SW480 (cell line): ENCODE data around the gene HOXB8.

Experiments used
- DNase-seq: peaks from one replicate; pipeline ENCODE4 v3.0.0-alpha.2; 2016; ENCODE audit warnings: low spot score

HOXB8 gene

DNA sequence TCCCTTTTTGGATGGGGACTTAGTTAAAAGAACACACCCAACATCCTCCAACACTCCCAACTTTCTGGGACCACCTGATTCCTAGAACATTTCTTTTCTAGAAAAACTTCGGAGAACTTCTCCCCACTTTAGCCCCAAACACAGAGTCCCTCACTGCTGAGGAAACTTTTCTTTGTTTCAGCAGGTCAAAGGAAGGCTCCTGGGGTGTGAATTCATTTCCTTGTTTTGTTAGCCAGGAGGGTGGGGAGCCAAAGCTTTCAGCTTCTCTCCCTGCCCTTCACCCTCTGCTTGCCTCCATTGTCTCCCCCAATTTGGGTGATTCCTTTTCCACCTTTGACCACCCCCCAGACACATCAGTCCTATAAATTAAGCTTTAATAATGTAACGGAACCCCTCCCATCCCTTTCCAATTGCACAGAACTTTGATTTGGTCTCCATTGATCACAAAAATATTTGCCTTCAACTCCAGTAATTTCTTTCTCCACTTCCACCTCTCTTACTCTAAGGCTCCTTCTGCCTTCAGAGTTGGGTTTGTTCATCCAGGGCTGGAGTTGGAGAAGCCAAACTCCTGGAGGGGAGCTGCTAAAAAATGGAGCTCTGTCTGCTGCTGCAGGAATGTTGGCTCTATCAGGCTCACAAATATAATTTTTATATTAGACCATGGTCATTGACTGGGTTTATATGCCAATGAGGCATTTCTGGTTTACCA, 47.3 kb downstream of the HOXB8 start:
- DNase-seq = no peak

DNA sequence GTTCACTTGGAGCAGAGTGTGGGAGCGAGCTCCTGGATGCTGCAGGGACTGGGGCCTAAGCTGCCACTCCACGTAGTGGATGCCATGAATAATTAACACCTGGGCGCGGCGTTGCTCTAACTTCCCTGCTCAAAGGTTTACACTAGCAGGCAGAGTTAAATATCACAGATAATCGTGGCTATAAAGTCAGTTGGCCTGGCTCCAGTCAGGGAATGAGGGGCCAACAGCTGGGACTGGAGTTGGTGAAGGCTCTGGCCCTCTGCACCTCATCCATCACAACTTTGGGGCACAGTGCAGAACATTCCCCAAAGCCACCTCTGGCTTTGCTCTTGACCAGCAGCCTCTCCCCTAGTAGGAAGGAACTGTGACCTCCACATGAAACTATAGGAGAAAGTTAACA, 47.9 kb downstream of the HOXB8 start:
- DNase-seq = no peak

DNA sequence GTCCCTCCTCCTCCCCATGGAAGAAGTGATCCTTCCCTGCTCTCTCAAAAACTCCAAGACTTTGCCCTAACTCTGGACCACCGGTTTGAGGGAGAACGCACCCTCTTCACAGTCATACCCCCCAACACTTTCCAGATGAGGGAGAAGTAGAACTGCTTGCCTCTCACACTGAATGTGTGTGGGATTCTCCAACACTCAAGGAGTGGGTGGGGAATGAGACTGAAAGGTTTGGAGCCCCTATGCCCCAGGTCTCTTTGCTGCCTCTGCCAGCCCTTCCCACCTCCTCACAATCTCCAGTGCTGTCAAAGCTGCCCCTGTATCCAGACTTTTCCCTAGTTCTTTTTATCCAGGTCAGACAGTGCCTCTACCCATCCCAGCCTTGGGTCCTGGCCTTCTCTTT, 48.4 kb downstream of the HOXB8 start:
- DNase-seq = no peak

DNA sequence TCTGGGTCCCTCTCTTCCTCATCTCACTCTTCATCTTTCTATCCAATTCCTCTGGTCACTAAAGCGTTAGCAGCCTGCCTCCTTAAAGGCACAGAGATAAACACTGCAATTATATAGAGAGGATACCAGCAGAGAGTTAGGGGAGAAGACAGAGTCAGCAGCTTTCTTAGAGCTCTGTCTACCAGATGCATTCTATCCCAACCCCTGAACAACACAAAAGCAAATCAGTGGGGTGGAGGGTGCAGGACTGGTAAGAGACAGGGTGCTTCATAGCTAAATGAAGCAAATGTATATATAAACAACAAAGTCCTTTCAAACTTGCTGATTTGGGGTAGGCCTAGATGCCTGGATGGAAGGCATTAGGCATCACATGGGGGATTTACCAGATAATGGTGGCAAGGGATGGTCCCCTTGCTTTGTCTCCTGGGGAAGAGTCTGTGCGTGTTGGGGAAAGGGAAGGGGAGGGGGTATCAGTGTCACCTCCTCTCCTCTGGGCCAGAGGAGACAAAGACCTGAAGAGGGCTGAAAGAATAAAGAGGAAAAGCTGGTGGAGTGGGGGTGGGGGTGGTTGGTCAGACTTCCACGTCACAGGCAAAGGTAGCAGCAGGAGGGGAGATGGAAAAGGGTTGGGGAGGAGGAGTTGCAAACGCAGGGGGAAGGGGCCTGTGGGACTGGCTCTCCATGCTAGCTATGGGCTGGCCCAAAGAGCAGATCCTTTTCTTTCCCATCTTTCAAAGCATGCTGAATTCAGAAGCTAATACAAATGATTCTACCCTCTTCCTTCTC, 49.0 kb downstream of the HOXB8 start:
- DNase-seq = no peak

DNA sequence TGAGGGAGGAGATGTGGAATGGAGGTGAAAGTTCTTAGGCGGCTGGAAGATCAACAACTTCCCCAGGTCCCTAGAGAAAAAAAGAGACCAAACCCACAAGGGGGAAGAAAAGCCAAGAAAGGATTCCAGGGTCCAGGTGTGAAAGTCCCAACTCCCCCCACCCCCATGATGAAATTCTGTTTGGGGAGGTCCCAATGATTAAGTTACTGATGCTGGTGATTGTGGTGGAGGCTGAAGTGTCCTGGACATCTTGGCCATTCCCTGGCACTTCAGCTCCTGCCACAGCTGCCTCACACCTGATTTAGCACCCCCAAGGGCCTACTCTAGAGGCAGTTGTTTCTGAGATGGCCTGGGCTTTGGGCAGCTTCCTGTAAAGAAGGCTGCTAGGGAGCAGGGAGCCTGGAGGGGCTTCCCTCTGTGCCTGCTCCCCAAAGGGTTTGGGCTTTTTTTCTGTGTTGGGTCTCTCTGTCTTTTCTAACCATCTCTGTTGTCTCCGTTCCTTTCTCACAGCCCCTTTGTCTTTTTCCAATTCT, 50.0 kb downstream of the HOXB8 start:
- no peak for DNase-seq

DNA sequence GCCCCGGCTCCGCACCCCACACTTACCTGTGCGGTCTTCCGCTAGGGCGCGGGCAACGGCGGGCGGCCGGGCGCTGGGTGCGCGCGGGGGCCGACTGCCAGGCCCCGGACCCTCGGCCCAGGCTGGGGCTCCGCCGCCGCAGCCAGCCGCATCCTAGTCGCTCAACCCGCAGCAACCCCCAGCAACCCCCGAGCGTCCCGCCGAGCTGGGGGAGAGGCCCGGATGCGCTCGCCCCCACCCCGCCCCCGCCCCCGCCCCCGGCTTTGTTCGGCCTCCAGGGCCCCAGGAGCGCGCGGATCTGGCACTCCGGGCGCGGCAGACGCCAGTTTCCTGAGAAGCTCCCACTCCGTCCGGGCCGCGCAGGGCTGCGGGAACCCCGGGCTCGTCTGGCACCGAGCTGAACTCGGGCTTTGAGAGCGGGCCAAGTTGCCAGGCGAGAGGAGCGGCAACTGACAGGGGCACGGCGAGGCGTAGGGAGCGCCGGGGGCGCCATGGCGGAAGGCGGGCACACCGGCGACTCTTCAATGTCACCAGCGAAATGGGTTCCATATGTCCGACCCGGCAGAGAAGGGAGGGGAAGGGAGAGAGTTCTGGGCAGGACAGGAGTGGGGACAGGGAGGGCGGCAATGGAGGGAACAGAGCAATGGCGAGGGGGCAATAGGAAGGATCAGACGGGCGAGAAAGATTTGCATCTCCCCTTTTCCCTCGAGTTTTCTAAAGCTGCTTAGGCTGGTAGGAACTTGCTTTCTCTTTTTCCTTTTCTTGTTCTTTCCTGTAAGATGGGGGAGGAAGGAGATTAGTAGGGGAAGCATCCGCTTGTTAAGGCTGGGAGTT, 50.7 kb downstream of the HOXB8 start:
- no peak for DNase-seq

DNA sequence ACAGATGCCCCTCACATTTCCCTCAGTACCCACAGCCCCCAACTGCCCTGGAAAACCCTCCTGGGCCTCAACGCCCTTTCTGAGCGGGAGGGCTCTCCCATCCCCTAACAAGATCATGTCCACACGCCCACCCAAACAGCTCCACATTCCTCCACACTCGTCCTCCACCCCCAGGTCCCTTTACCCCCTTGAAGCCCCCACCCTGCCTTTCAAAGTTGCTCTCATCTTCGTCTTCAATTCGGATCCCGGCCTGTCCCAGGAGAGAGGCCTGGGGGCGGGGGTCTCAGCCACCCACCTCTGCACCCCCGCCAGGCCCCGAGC, 51.3 kb downstream of the HOXB8 start:
- no peak for DNase-seq

DNA sequence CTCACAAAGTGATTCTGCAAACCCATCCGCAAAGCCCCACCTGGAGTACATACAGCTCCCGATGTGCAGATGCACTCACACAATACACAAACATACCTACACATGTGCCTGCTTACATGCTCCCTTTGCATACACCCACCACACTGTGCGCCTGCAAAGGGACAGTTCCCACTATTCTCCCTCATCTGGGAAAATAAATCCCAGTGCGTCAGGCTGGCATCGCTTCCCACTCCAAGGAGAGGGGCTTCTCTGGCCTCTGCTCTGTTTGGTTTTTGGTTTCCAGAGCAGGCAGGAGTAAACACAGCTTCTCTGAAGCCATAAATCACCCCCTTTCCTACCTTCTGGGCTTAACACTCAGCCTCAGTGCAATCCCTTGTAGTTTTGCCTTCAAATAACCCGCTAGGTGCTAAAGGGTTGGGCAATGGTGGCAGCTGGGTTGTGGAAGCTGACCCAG, 51.7 kb downstream of the HOXB8 start:
- DNase-seq = no peak

DNA sequence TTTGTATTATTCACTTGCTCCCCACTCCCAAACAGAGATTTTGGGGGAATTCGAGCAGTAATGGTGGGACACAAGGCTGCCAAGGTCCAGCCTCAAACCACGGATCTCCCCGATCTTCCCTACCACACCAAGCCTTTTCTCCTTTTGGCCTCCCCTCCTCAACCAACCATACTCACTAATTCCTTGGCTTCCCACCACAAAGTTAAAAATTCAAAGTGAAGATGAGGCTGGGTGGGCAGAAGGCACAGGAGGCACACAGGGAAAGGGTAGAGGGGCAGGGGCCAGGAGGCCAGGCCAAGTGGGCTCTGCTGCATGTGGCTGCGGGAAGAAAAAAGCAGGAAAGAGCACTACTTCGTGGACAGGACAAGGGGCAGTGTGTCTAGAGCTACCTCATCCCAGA, 52.2 kb downstream of the HOXB8 start:
- DNase-seq = no peak
